Ammon's horn (tissue), 1 donor: Measurements from ENCODE around the gene NUDT9.
"Not testable (repeated sequence)": the region's sequence is repeated elsewhere in the genome, so short reads cannot be mapped to it uniquely, and the experiment has no call there.

Experiments used
- DNase-seq: peaks from one replicate; pipeline ENCODE4 v3.0.0-alpha.2; 2016; ENCODE audit warnings: low spot score

Gene NUDT9

GRCh38 chr4:87461281-87461700 lies 38.9 kb downstream of the NUDT9 start:
- no peak for DNase-seq

- no peak for DNase-seq
Observed at GRCh38 chr4:87462102-87462501, 39.7 kb downstream of the NUDT9 start.

- peak; percentile 65 for DNase-seq
Observed at GRCh38 chr4:87465739-87466366, 43.5 kb downstream of the NUDT9 start.

- DNase-seq = no peak
Observed at GRCh38 chr4:87469390-87469789, 47.0 kb downstream of the NUDT9 start.

GRCh38 chr4:87476934-87477333 lies 54.6 kb downstream of the NUDT9 start:
- DNase-seq = peak; percentile 16

GRCh38 chr4:87478732-87479250 lies 56.4 kb downstream of the NUDT9 start:
- no peak for DNase-seq

- DNase-seq = no peak
Observed at GRCh38 chr4:87481377-87481776, 59.0 kb downstream of the NUDT9 start.

GRCh38 chr4:87483247-87483646 lies 60.9 kb downstream of the NUDT9 start:
- DNase-seq = not testable (repeated sequence)

GRCh38 chr4:87488666-87489065 lies 66.3 kb downstream of the NUDT9 start:
- DNase-seq = not testable (repeated sequence)

- no peak for DNase-seq
Observed at GRCh38 chr4:87489678-87490077, 67.3 kb downstream of the NUDT9 start.

- DNase-seq = no peak
Observed at GRCh38 chr4:87490664-87491369, 68.4 kb downstream of the NUDT9 start.

GRCh38 chr4:87491436-87491835 lies 69.1 kb downstream of the NUDT9 start:
- DNase-seq = no peak

GRCh38 chr4:87491851-87492250 lies 69.5 kb downstream of the NUDT9 start:
- not testable (repeated sequence) for DNase-seq

GRCh38 chr4:87493115-87493514 lies 70.7 kb downstream of the NUDT9 start:
- DNase-seq = no peak

GRCh38 chr4:87497159-87497558 lies 74.8 kb downstream of the NUDT9 start:
- DNase-seq = no peak

- DNase-seq = no peak
Observed at GRCh38 chr4:87497578-87497977, 75.2 kb downstream of the NUDT9 start.

- no peak for DNase-seq
Observed at GRCh38 chr4:87498446-87498900, 76.1 kb downstream of the NUDT9 start.

- no peak for DNase-seq
Observed at GRCh38 chr4:87499403-87500091, 77.2 kb downstream of the NUDT9 start.

- no peak for DNase-seq
Observed at GRCh38 chr4:87500092-87500462, 77.7 kb downstream of the NUDT9 start.

GRCh38 chr4:87502580-87503238 lies 80.3 kb downstream of the NUDT9 start:
- peak; percentile 37 for DNase-seq

- no peak for DNase-seq
Observed at GRCh38 chr4:87505862-87506261, 83.5 kb downstream of the NUDT9 start.

GRCh38 chr4:87506974-87507701 lies 84.8 kb downstream of the NUDT9 start:
- no peak for DNase-seq
